Kidney glomerular epithelial cell (primary cell): Measurements from ENCODE around the gene SNX15.

Source experiments
- DNase-seq: peaks from one replicate; lab custom pipeline; 2025; lab: John Stamatoyannopoulos, UW

Gene SNX15

DNA sequence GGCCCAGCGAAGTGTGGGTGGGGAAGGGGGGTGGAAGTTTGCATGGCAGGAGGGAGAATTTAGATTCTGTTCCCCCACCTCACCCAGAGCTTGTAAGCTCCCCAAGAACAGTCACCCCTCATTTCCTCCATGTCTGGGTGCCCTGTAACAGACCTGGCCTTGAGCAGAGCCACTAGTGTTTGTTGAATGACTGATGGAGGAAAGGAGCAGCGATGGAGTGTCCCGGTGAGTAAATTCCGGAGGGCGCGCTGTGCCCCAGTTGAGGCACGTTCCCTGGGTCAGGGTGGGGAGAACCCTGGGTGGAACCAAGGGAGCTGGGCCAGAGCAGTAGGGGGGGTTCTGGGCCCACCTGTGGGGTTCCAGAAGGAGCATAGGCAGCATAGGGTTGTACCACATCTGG is 30.3 kb downstream of the SNX15 start:
- no peak for DNase-seq

DNA sequence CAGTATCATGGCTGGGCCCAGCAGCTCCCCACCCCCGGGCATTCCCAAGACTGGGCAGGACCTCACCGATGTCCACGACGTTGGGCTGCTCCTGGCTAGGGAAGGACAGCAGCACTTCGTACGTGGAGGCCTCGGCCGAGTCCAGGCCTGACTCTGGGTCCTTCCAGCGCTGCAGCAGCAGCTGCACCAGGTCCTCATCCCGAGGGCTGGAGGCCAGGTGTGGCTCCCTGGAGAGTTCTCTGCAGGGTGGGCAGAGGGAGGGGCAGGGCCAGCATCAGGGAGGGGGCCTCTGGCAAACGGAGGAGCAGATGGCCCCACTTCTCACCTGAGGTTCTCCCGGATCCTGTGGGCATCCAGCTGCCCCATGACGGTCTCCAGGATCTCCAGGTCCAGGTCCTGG is 30.8 kb downstream of the SNX15 start:
- DNase-seq, result no peak

DNA sequence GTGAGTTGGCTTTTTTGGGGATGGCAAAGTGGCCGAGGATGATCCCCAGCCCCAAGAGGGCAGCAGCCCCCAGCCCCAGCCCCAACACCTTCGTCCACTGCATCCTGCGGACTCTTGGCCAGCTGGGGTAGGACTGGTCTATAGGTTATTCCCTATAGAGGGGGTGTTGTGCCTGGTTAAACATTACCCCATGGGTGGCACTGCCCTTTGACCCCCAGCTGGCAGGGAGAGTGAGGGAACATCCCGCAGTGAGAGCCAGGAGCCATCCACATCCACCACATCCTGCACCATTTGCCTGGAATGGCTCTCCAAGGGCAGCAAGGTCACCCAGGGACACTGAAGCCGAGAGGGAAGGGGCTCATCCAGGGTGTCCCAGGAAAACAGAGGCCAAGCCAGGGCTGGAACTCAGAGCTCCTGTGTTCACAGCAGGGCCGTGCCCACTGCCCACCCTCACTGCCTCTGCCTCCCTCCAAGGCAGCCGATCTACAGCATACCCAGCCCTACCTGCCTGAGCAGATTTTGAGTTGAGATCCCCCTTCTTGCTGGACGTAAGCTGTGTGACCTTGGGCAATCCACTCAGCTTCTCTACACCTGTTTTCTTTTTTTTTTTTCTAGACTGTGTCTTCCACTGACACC is 31.3 kb downstream of the SNX15 start, which contains the start of gene NAALADL1:
NAALADL1 (minus strand) TSS at position 135 of the 636 bp plus-strand sequence; CDS start at position 103, 32 bp downstream.
- DNase-seq, result no peak

DNA sequence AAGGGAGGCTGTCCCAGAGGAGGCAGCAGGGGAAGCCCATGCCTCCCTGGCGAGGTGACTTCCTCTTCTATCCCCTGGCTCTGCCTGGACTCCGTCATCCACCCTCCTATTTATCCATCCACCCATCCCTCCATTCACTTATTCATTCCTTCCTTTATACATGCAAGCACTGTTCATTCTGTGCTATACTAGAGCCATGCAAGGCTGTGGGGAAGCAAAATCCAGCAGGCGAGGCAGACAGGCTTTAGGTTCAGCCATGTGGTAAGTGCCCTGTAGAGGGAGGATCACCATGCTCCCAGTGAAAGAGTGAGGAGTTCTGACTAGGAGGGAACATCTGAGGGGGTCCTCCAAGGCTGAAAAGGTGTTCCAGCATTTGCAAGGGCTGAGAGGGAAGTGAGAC is 32.3 kb downstream of the SNX15 start:
- no peak for DNase-seq

DNA sequence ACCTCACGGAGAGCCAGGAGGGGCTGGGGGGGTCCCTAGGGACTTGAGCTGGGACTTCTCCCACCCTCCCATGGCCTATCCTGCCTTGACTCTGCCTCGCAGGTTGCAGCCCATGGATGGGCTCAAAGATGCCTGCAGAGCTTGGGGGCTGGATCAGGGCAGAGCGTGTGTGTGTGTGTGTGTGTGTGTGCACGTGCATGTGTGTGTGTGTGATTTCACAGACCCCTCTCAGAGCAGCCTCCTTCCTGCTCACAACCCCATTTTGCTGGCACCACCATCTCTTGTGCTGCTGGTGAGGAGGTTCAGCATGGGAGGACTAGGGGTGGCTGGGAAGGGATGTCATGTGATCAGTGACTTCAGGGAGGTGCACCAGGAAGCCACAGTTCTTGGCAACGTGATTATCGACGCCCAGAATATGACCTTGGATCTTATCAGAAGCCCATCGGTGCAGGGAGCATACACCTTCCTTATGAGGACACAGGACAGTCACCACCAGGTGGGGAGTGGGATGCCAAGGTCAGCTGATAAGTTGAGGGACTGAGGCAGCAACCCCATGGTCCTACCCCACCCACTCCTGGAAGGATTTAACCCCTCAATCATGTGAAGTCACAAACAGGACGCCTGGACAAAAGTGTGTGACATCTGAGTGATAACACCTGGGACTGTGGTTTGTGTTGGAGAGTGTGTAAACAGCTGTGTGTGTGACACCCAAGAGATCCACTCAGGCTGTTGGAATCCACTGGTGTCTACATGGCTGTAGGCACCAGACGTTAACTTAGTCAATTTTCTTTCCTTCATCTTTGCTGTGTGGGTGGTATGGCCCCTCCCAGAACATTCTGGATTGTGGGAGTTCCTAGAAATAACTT is 33.0 kb downstream of the SNX15 start:
- no peak for DNase-seq

DNA sequence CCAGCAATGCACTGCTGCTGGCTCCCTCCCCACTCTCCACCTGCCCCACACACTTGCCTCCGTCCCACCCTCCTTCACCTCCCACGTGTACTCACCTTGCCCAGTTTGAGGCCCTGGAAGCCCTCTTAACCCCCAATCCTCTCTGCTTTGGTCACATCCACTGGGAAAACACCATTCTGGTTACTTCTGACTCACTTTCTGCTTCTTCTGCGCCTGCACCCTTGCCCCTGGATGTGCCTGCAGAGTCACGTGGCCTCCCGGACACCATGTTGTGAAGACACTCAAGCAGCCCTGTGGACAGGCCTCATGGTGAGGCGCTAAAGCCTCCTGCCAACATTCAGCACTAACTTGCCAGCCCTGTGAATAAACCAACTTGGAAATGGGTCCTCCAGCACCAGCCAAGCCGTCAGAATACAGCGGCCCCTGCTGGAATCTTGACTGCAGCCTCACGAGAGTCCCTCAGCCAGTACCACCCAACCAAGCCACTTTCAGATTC is 33.7 kb downstream of the SNX15 start:
- no peak for DNase-seq

DNA sequence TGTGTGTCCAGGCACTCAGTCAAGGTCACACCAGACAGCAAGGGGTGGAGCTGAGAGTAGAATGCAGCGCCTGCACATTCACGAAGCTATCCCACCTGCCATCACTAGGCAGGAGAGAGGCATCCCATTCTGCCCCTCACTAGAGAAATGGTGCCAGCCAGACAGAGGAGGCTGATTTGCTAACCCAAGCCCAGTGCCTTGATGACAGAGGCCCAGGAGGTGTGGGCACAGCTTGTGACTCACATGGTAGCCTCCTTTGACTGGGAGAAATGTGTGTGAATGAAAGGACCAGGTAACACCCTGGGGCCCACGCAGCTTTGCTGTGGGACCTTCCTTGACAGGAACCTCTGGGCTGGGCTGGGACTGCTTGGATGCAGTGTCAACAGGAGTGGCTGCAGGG is 36.3 kb downstream of the SNX15 start:
- no peak for DNase-seq

DNA sequence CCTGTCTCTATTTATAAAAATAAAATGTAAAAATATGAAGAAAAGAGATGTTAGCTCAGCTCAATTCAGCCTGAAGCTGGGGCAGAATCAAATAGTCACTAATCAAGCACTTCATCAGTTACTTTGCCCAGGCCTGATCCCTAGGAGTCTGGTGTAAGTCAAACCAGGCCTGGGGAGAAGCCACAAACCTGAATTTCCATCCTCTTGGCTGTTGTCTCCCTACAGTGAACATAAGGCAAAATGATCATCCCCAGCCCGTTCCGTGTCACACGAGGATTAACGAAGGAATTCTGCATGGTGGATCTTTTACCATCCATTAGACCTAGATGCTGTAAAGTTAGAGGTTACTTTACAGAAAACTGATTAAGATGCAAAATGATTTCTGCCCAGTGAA is 37.6 kb downstream of the SNX15 start:
- no peak for DNase-seq

DNA sequence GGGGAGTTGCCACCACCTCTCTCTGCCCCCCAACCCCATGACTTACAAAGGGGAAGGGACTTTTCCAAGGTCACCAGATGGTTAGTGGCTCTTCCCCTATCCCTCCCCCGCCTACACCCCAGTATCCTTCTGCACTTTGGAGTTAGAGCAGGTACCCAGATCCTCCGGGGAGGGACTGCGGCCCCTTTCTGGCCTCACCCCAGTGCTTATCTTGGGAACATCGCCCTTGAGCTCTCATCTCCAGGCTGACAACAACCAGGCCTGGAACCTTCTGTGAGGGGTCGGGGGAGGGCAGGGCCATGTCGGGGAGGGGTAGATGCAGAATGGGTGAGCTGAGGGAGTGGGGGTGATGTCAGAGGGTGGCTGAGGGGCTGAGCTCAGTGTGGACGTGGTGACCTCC is 38.6 kb downstream of the SNX15 start:
- no peak for DNase-seq

DNA sequence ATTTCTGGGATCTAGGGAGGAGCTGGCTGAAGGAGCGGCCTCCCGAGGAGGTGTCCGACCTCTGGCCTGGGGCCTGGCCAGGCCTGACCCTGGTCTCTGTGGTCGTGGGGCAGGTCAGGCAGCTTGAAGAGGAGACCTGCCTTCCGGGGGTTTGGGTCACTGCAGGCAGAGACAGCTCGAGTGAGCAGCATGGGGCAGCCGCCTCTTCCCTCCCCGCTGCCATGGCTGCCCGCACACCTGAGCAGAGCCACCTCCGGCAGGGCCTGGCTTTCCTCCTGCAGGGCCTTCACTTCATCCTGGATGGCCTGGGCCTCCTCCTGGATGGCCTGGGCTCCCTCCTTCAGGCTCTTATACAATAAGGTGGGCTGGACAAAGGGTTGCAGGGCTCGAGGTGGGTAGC is 39.1 kb downstream of the SNX15 start:
- DNase-seq, result no peak

DNA sequence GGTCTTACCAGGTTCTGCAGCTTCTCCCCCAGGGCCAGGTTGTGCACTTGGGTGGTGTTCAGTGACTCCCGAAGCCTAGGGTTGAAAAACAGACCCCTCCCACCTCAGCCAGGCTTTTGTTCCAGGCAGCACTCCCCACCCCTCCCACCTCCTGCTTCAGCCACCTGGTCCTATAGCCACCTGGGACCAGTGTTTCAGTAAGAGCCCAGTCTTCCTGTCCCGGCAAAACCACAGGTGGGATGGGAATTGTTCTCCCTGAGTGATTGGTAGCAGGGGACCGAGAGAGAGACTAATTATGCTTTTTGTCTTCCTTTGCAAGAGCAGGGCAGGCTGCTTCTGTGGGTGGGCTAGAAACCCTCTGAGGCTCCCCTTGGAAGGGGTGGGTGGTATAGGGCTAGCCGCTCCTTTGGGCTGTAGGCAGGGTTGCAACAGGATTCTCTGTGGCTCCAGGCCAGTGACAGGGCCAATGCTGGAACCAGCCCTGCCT is 39.6 kb downstream of the SNX15 start:
- no peak for DNase-seq

DNA sequence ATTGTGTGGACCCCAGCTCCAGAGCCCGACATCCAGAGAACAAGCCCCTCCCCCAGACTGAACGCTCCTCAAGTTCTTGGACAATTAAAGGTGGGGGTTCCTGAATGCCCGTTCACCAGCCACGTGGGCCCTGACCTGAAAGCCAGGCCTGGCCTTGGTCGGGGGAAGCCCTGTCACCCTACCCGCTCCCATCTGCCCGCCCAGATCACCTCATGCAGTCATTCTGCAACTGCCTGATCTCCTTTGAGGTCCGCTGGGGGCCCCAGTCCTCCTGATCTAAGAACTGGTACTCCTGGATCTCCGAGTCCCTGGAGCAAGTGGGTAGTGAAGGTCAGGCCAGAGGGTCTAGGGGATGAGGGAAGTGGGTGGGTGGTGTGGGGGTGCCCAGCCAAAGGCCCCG is 40.2 kb downstream of the SNX15 start:
- no peak for DNase-seq

DNA sequence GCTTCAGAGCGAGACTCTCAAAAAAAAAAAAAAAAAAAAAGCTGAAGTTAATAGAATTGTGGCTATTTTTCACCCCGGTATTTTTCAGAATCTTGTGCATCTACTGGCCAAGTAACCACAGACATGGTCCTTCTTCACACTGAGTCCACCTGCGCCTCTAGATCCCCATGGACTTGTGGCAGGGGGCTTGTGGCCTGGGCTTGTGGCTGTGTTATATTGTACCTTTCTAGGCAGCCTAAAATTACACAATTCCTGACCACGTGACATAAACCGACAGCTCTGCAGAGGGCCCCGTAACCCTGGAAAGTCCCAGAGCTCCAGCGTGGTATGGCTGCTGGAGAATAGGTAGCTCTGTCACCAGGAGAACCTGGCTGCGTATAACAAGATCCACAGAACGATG is 42.0 kb downstream of the SNX15 start:
- peak; percentile 15 for DNase-seq

DNA sequence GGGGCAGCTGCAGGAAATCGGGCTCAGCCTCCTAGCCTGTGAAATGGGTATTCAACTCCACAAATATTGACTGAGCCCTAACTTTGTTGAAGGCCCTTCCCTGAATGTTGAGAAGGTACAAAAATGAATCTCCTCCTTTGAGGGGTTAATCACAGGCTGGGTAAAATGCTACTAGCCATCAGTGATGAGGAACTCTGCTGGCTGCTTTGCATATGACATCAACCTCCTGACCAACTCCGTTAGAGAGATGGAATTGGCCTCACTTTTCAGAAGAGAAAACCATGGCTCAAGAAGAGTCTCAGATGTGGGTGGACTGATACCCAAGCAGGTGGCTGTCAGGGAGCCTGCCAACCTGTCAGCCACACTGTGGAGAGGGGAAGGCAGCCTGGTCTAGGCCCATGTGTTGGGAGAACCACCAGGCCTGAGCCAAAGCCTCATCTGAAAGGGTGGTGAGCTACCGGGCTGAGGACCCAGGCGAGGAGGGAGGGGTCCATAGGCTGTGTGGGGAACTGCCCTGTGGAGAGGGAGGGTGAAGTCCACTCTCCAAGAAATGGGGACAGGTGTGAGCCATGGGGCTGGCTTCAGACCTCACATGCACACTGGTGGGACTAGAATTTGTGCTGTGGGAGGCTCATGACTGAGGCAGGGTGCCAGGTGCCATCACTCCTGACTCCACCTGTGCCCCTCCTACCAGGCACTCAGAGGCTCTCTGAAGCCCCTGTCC is 44.8 kb downstream of the SNX15 start:
- DNase-seq, result no peak

DNA sequence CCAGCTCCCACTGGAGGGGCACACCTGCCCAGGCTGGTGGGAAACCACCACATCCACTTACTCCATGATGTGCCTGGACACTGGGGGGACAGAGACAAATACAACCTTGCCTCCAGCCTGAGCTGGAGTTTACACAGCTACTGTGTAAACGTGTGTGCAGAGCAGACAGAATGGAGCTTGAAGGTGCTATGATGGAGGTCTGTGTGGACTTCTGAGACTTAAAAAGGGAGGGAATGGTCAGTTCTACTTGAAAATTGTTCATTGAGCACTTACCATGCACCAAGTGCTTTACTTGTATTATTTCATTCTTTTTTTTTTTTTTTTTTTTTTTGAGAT is 45.4 kb downstream of the SNX15 start:
- DNase-seq, result no peak

DNA sequence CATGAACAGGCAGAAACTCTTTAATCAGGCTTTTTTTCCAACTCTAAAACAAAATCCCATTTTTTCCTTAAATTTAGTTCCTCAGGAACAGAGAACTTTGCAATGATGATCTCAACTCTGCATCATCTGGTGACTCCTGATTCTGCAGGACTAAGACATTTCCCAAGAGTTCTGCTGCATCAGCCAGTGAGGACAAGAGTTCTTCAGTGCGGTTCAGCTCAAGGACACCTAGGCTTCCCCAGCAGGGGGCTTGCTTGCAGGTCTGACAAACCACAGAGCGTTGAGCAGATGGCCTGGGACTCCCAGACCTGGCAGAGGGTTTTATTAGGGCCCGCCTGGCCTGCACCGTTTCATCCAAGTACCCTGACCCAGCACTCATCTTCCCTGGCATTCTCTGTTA is 50.2 kb downstream of the SNX15 start:
- no peak for DNase-seq

DNA sequence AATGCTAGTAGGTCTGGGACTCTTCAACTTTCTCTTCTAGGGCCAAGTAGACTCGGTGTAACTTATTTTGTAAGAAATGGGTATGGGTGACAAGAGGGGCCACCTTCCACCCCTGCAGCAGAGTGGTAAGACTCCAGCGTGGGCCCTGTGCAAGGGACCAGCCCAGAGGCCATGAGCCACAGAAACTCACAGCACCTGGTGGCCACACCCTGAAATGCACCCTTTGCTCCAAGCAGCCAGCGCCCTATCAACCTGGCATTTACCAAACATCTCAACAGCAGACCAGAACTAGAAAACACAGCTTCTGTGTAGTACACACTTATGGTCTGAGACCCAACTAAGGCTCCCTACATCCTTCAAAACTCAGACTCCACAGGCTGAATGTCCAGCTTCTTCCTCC is 50.9 kb downstream of the SNX15 start:
- peak; percentile 37 for DNase-seq

DNA sequence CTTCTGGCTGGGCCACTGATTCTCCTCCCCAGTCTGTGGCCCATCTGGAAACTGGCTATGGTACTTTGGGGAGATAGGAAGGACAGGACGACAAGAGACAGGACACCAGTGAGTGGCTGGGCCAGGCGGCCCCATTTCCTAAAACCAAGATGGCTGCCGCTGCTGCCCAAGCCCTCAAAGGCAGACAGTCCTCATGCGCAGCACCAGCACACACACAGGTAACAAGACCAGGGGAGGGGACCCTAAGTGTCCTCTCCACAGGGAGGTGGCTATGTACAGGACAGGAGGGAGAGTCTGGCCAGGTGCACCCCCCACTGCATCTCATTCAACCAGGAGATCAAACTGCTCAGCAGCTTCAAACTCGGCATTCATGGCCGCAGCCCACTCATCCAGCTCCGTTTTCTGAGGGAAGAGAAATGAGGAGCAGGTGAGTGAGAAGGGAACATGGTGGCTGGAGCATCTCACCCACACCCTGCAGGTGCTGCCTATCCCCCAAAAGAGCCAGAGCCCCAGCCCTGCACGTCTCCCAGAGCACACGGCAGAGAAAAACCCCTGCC is 51.6 kb downstream of the SNX15 start:
- DNase-seq, result no peak

DNA sequence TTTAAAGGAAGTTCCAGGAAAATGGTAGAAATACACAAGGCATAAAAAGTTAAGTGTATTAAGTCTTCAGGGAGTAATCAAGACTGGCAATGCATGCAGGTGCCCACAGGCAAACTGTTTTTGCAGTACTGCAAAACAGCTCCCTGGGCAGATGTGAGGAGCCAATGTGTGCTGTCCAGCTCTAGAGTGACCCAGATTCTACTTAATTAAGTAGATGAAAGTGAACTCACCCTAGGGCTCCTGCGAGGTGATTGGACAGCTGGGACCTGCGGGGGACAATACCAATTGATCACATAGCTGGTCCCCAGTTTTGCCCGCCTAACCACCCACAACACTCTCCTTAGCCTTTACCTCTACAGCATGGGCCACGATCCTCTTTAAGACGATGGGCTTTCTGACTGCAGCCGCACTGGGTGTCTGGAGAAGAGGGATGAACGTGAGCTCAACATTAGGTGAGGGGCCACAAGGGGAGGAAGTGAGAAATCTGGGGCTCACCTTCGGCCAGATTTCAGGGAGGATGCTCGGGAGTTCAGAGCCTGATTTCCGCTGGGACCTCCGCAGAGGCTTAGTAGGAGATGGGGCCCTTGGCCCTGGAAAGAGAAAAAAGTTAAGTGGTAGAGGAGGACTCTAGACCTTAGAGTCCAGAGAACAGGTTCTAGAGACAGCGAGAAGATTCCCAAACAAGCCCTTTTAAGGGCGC is 56.0 kb downstream of the SNX15 start:
- no peak for DNase-seq

DNA sequence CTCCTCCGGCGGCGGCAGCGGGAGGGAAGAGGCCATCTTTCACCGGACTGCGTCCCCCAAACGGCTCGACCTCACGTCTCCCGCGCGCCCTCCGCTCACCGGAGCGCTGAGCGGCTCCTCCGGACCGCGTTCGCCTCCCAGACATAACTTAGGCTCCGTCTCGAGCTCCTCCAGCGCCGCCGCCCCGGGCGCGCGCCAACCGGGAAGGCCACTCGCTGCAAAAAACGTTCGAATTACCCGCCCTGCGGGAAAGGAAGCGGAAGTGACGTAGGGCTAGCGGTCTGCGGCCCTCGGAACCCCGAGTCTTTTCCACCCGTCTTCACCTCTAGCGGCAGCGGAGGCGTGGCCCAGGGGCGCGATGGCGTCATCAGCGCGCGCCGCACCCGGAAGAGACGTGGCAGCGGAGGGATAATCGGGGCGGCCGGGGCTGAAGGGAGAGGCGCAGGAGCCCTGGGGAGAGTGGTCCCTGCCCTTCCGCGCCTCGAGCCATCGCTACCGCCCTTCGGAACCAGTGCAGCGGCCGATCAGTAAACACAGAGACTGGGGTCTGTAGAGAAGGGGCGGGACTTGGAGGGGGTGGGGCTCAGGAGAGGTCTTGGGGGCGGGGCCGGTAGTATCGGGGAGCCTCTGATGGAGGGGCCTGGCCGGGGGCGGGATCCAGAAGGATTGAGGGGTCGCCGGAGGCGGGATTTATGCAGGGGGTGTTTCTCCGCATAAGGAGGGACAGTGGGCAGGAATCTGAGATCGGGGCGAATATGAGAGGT is 56.8 kb downstream of the SNX15 start, which contains the start of the genes CDCA5 and ZFPL1:
CDCA5 (minus strand) TSS at position 207 of the 764 bp plus-strand sequence; CDS start at position 145, 62 bp downstream.
ZFPL1 (plus strand) TSS at position 389 of the 764 bp plus-strand sequence. CDS start 477 bp downstream, outside the sequence.
- peak; percentile 91 for DNase-seq
